Activated CD4-positive, CD25-positive, alpha-beta regulatory T cell treated with anti-CD3 and anti-CD28 coated beads, Interleukin-2, amount 50 U/mL, for 24 hours (primary cell): ENCODE results near the gene PTPRT.
"Not testable (repeated sequence)": the region's sequence is repeated elsewhere in the genome, so short reads cannot be mapped to it uniquely, and the experiment has no call there.

Experiments used
- ATAC-seq, 2 donors: fragments of 150-1000 bp; cut with Tn5 transposase; one replicate each; pipeline ENCODE4 v1.10.0; 2021; ENCODE audit warnings: mild to moderate bottlenecking in 1 of 2, moderate library complexity in 1 of 2

Gene PTPRT

GRCh38 chr20:43186312-43186711, 3.4 kb downstream of the PTPRT start:
- ATAC-seq: no peak

- ATAC-seq: no peak
These were observed 3.8 kb downstream of the PTPRT start for GRCh38 chr20:43185901-43186300.

GRCh38 chr20:43183536-43184070, 6.1 kb downstream of the PTPRT start:
- no peak for ATAC-seq

- ATAC-seq: no peak
These were observed 11.6 kb downstream of the PTPRT start for GRCh38 chr20:43178080-43178479.

- no peak for ATAC-seq
These were observed 13.0 kb downstream of the PTPRT start for GRCh38 chr20:43176726-43177125.

- ATAC-seq: no peak
These were observed 17.8 kb downstream of the PTPRT start for GRCh38 chr20:43171930-43172329.

GRCh38 chr20:43170771-43171170, 18.9 kb downstream of the PTPRT start:
- no peak for ATAC-seq

- ATAC-seq: no peak
These were observed 22.1 kb downstream of the PTPRT start for GRCh38 chr20:43167615-43168014.

GRCh38 chr20:43167021-43167420, 22.7 kb downstream of the PTPRT start:
- ATAC-seq: no peak

GRCh38 chr20:43165611-43166010, 24.1 kb downstream of the PTPRT start:
- ATAC-seq: no peak

- ATAC-seq: not testable (repeated sequence)
These were observed 25.0 kb downstream of the PTPRT start for GRCh38 chr20:43164736-43165135.

GRCh38 chr20:43161716-43162115, 28.0 kb downstream of the PTPRT start:
- ATAC-seq: no peak

GRCh38 chr20:43160941-43161340, 28.8 kb downstream of the PTPRT start:
- ATAC-seq: no peak

GRCh38 chr20:43159994-43160393, 29.7 kb downstream of the PTPRT start:
- ATAC-seq: no peak

GRCh38 chr20:43155366-43156100, 34.2 kb downstream of the PTPRT start:
- ATAC-seq: no peak

- ATAC-seq: no peak
These were observed 37.8 kb downstream of the PTPRT start for GRCh38 chr20:43151901-43152300.

- ATAC-seq: no peak
These were observed 38.5 kb downstream of the PTPRT start for GRCh38 chr20:43151256-43151655.

- ATAC-seq: no peak
These were observed 49.0 kb downstream of the PTPRT start for GRCh38 chr20:43140726-43141125.

- no peak for ATAC-seq
These were observed 51.5 kb downstream of the PTPRT start for GRCh38 chr20:43138061-43138770.

GRCh38 chr20:43137160-43137559, 52.5 kb downstream of the PTPRT start:
- ATAC-seq: no peak

- no peak for ATAC-seq
These were observed 65.5 kb downstream of the PTPRT start for GRCh38 chr20:43124241-43124640.

- no peak for ATAC-seq
These were observed 66.5 kb downstream of the PTPRT start for GRCh38 chr20:43123180-43123579.

GRCh38 chr20:43119720-43120119, 70.0 kb downstream of the PTPRT start:
- ATAC-seq: no peak

GRCh38 chr20:43102394-43102793, 87.3 kb downstream of the PTPRT start:
- no peak for ATAC-seq
